BLaER1 (cell line): ENCODE data around the gene MARVELD1.
"Not testable (repeated sequence)": the region's sequence is repeated elsewhere in the genome, so short reads cannot be mapped to it uniquely, and the experiment has no call there.

Experiments used
- H3K27ac ChIP-seq: shearing (Covaris generic); formaldehyde crosslinking; 2 replicates; pipeline ENCODE4 v1.8.1; 2022
- H3K27me3 ChIP-seq: shearing (Covaris generic); formaldehyde crosslinking; 2 replicates; pipeline ENCODE4 v1.8.1; 2022
- H3K36me3 ChIP-seq: shearing (Covaris generic); formaldehyde crosslinking; 2 replicates; pipeline ENCODE4 v1.8.1; 2022
- H3K4me1 ChIP-seq: shearing (Covaris generic); formaldehyde crosslinking; 2 replicates; pipeline ENCODE4 v1.8.1; 2022
- H3K4me2 ChIP-seq: shearing (Covaris generic); formaldehyde crosslinking; 2 replicates; pipeline ENCODE4 v1.8.1; 2022
- H3K4me3 ChIP-seq: shearing (Covaris generic); formaldehyde crosslinking; 2 replicates; pipeline ENCODE4 v1.8.1; 2022
- H3K9ac ChIP-seq: shearing (Covaris generic); formaldehyde crosslinking; 2 replicates; pipeline ENCODE4 v1.8.1; 2022
- H3K9me3 ChIP-seq: shearing (Covaris generic); formaldehyde crosslinking; 2 replicates; pipeline ENCODE4 v1.8.1; 2022
- H4K20me1 ChIP-seq: shearing (Covaris generic); formaldehyde crosslinking; 2 replicates; pipeline ENCODE4 v1.8.1; 2022
- Cebpa-rat ChIP-seq: shearing (Covaris generic); IDR thresholded peaks from 2 replicates; pipeline ENCODE4 v1.8.1; 2022

MARVELD1 gene

GRCh38 chr10:97682042-97682441 lies 31.5 kb upstream of the MARVELD1 start:
- TF ChIP-seq Cebpa-rat, result no peak
- Histone ChIP-seq H3K9ac (no peak overlapping the region), H4K20me1 (no peaks in the 10 kb centered on the region), H3K27me3 (no peaks in the 10 kb centered on the region), H3K4me3 (no peak overlapping the region), H3K4me2 (no peak overlapping the region), H3K27ac (no peak overlapping the region), H3K4me1 (peaks cover 30% of the 10 kb centered on the region), H3K9me3 (no peaks in the 10 kb centered on the region), H3K36me3 (peaks cover 17% of the 10 kb centered on the region; the same call in 1 of the 2 replicates)

- Histone ChIP-seq H3K9ac (no peak overlapping the region; the same call in 1 of the 2 replicates), H3K27me3 (no peaks in the 10 kb centered on the region), H3K27ac (no peak overlapping the region), H3K9me3 (no peaks in the 10 kb centered on the region), H3K36me3 (peaks cover 5% of the 10 kb centered on the region; the same call in 1 of the 2 replicates), H4K20me1 (no peaks in the 10 kb centered on the region), H3K4me1 (peaks cover 36% of the 10 kb centered on the region), H3K4me3 (no peak overlapping the region), H3K4me2 (peak overlapping the region; percentile 19; the same call in 1 of the 2 replicates)
- TF ChIP-seq Cebpa-rat, result no peak
These were observed 29.8 kb upstream of the MARVELD1 start for GRCh38 chr10:97683556-97684367.

DNA sequence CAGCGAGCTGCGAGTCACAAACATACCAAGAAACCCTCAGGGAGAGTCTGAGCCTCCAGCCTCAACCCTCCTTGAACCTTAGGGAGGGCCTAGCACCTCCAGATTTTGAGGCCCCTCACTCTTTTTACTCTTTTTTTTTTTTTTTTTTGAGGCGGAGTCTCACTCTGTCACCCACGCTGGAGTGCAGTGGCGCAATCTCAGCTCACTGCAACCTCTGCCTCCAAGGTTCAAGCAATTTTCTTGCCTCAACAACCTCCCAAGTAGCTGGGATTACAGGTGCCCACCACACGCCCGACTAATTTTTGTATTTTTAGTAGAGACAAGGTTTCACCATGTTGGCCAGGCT lies 29.2 kb upstream of the MARVELD1 start:
- H3K4me3 ChIP-seq, H3K36me3 ChIP-seq, H3K9ac ChIP-seq, H4K20me1 ChIP-seq, H3K27me3 ChIP-seq, H3K9me3 ChIP-seq, H3K27ac ChIP-seq: not testable (repeated sequence)
- Histone ChIP-seq H3K4me1 (peaks cover 36% of the 10 kb centered on the region), H3K4me2 (peak overlapping the region; percentile 19; the same call in 1 of the 2 replicates)

- Histone ChIP-seq H3K9me3 (no peaks in the 10 kb centered on the region), H3K36me3 (no peaks in the 10 kb centered on the region), H3K27ac (no peak overlapping the region), H3K4me1 (peaks cover 36% of the 10 kb centered on the region), H3K4me3 (no peak overlapping the region), H3K4me2 (0 out of 2 replicates have a peak overlapping the region, but pooled peaks have one; percentile 77), H3K9ac (no peak overlapping the region), H3K27me3 (no peaks in the 10 kb centered on the region), H4K20me1 (no peaks in the 10 kb centered on the region)
- TF ChIP-seq Cebpa-rat, result no peak
These were observed 28.6 kb upstream of the MARVELD1 start for GRCh38 chr10:97684866-97685394.

DNA sequence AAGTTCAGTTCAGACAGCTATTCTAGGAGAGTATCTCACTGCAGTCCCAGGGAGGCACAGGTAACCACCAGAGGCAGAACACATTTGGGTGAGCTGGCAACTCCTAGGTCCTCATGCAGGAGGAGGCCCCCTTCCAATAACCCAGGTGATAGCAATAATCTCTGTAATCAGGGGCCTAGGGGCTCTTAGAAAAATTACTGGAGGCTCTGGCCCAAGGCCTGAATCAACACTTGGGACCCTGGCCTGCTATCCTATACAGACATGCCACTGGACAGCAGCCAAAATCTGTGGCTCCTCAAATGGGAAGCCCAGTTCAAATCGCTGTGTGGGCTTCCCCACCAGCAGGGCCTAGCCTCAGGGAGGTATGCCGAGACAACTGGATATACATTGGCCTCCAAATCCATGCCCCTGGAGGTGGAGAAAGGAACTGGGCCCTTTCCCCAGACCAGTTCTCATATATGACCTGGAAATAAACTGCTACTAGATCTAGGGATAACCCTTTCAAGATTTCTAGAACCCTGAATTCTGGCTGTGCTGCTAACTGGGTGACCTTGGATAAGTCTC lies 28.1 kb upstream of the MARVELD1 start:
- Histone ChIP-seq H3K9me3 (no peaks in the 10 kb centered on the region), H3K36me3 (no peaks in the 10 kb centered on the region), H3K4me3 (no peak overlapping the region), H3K27ac (no peak overlapping the region), H3K4me2 (peak overlapping the region; percentile 77; the same call in 1 of the 2 replicates), H3K4me1 (peaks cover 36% of the 10 kb centered on the region), H3K9ac (no peak overlapping the region), H4K20me1 (no peaks in the 10 kb centered on the region), H3K27me3 (no peaks in the 10 kb centered on the region)
- no peak for TF ChIP-seq Cebpa-rat

- Histone ChIP-seq H3K36me3 (no peaks in the 10 kb centered on the region), H3K9ac (peak overlapping the region; percentile 76), H3K27me3 (no peaks in the 10 kb centered on the region), H3K4me3 (peak overlapping the region; percentile 77), H3K4me2 (peak overlapping the region; percentile 77), H4K20me1 (no peaks in the 10 kb centered on the region), H3K27ac (no peak overlapping the region; the same call in 1 of the 2 replicates), H3K9me3 (no peaks in the 10 kb centered on the region), H3K4me1 (peaks cover 36% of the 10 kb centered on the region)
- TF ChIP-seq Cebpa-rat, result no peak
These were observed 27.1 kb upstream of the MARVELD1 start for GRCh38 chr10:97686301-97686961.

- peaks cover 36% of the 10 kb centered on the region for H3K4me1 ChIP-seq
- H3K27me3 ChIP-seq, result no peaks in the 10 kb centered on the region
- no peaks in the 10 kb centered on the region for H3K9me3 ChIP-seq
- peak within 1 kb of the TSS; percentile 77 for H3K4me3 ChIP-seq
- no peaks in the 10 kb centered on the region for H4K20me1 ChIP-seq
- peak within 1 kb of the TSS; percentile 76 for H3K9ac ChIP-seq
- no peaks in the 10 kb centered on the region for H3K36me3 ChIP-seq
- no peak for TF ChIP-seq Cebpa-rat
- peak within 1 kb of the TSS; percentile 57; the same call in 1 of the 2 replicates for H3K27ac ChIP-seq
- H3K4me2 ChIP-seq, result peak within 1 kb of the TSS; percentile 77
These were observed 26.4 kb upstream of the MARVELD1 start, which contains the start of gene AVPI1 for GRCh38 chr10:97686962-97687784. Gene AVPI1, minus strand, starts transcription at chr10:97687241. Its CDS starts 7,336 bp downstream, at chr10:97679905.

DNA sequence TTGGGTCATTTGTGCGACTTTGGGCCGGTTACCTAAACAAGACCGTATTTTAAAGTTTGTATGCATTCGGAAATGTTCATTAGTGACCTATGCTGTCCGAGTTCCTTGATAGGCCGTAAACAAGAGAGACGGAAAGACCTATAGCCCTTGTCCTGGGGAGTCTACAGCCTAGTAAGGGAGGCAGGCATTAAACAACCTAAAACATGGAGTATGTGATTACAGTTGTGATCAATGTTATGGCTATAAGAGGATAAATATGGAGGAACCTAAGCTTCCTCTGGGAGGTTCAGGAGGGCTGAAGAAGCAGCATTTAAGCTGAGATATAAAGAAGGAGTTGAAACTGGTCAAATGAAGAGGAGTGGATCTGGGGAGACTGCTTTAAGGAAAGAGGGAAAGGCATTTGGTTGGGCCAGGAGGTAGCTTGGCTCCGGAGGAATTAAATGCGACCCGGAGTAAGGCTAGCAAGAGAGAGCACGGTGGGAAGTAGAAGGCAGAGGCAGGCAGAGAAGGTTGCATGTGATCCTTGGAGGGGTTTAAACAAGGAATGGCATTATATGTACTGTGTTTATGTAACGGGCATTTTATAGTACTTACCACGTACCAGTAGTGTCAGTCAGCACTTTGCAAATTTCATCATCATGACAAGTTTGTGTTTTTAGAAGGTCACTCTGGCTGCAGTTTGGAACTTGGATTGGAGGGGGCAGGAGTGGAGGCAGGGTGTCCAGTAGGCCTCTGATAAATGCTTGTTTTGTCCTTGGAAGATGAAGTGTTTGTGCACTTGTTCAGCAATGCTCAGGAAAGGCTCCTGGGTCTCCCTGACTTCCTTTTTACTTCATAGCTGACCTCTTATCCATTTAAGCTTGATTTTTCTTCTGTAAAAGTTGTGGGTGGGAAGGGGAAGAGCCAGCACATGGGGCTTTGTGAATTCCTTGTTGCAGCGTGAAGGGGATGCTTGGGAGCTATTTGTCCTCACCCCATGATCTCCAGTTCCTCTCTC lies 25.4 kb upstream of the MARVELD1 start:
- TF ChIP-seq Cebpa-rat, result no peak
- peak overlapping the region; percentile 53; the same call in 1 of the 2 replicates for H3K9ac ChIP-seq
- H3K4me1 ChIP-seq, result peaks cover 36% of the 10 kb centered on the region
- no peaks in the 10 kb centered on the region for H4K20me1 ChIP-seq
- H3K27ac ChIP-seq, result peak overlapping the region; percentile 57; the same call in 1 of the 2 replicates
- no peaks in the 10 kb centered on the region for H3K9me3 ChIP-seq
- no peaks in the 10 kb centered on the region for H3K36me3 ChIP-seq
- no peaks in the 10 kb centered on the region for H3K27me3 ChIP-seq
- H3K4me3 ChIP-seq, result peak overlapping the region; percentile 77
- H3K4me2 ChIP-seq, result peak overlapping the region; percentile 77
